Type B pancreatic cell (in vitro differentiated cells): ENCODE measurements around the gene HSPA12B. TPM values are rescaled to one million over a fixed set of nuclear protein-coding genes. Genes with fewer than 3 reads are reported as not detected.

Experiments
- DNase-seq: peaks from one replicate; pipeline ENCODE4 v3.0.0; 2021; ENCODE audit warnings: mixed read lengths; ENCODE audit not compliant: unreplicated experiment; ENCODE audit errors: extremely low spot score
- H3K27ac Mint-ChIP-seq: 2 replicates; pipeline ENCODE4 v1.8.0; 2021; ENCODE audit warnings: mild to moderate bottlenecking, mixed read lengths
- H3K27me3 Mint-ChIP-seq: 2 replicates; pipeline ENCODE4 v1.8.0; 2021; ENCODE audit warnings: mixed read lengths
- H3K36me3 Mint-ChIP-seq: 2 replicates; pipeline ENCODE4 v1.8.0; 2021; ENCODE audit warnings: mixed read lengths
- H3K4me1 Mint-ChIP-seq: one replicate; pipeline ENCODE4 v1.8.0; 2021; ENCODE audit warnings: mixed read lengths; ENCODE audit not compliant: unreplicated experiment
- H3K4me3 Mint-ChIP-seq: 2 replicates; pipeline ENCODE4 v1.8.0; 2021; ENCODE audit warnings: mild to moderate bottlenecking, mixed read lengths
- H3K9me3 Mint-ChIP-seq: 2 replicates; pipeline ENCODE4 v1.8.0; 2021; ENCODE audit warnings: mixed read lengths
- CTCF ChIP-seq: fragments of 200-600 bp; sonication (generic); conservative IDR thresholded peaks from 2 replicates; pipeline ENCODE4 v1.5.0; 2021; ENCODE audit warnings: antibody characterized with exemption, mild to moderate bottlenecking
- total RNA-seq: library from RNA; stranded (reverse); gene quantifications from 2 replicates; pipeline ENCODE4 v1.2.1, GENCODE V29; 2021; ENCODE audit warnings: low replicate concordance

The HSPA12B gene
- total RNA-seq, 1 donor from 2014 or later = 5.2 TPM

- Mint-ChIP-seq H3K27ac (no peak overlapping the region), H3K4me1 (peaks cover 30% of the 10 kb centered on the region), H3K27me3 (peaks cover 10% of the 10 kb centered on the region), H3K36me3 (no peaks in the 10 kb centered on the region), H3K9me3 (no peaks in the 10 kb centered on the region), H3K4me3 (no peak overlapping the region)
- DNase-seq = no peak
- TF ChIP-seq CTCF = no peak
Observed at GRCh38 chr20:3739054-3739925, 6.8 kb downstream of the HSPA12B start.

GRCh38 chr20:3739926-3740451 lies 7.5 kb downstream of the HSPA12B start:
- Mint-ChIP-seq H3K27ac (no peak overlapping the region), H3K4me1 (peaks cover 29% of the 10 kb centered on the region), H3K9me3 (no peaks in the 10 kb centered on the region), H3K4me3 (no peak overlapping the region), H3K36me3 (no peaks in the 10 kb centered on the region), H3K27me3 (peaks cover 15% of the 10 kb centered on the region)
- TF ChIP-seq CTCF = no peak
- DNase-seq = no peak

- DNase-seq = peak; percentile 68
Observed at GRCh38 chr20:3740615-3741301, 8.3 kb downstream of the HSPA12B start.

GRCh38 chr20:3741836-3742458 lies 9.5 kb downstream of the HSPA12B start:
- no peak for TF ChIP-seq CTCF
- H3K27me3 Mint-ChIP-seq = peaks cover 31% of the 10 kb centered on the region
- peaks cover 18% of the 10 kb centered on the region for H3K4me1 Mint-ChIP-seq
- no peak overlapping the region for H3K4me3 Mint-ChIP-seq
- H3K36me3 Mint-ChIP-seq = no peaks in the 10 kb centered on the region
- no peaks in the 10 kb centered on the region for H3K9me3 Mint-ChIP-seq
- H3K27ac Mint-ChIP-seq = no peak overlapping the region
- DNase-seq = no peak

More at GRCh38 chr20:3740615-3741301, 8.3 kb downstream of the HSPA12B start:
- H3K9me3 Mint-ChIP-seq = no peaks in the 10 kb centered on the region
- no peak overlapping the region for H3K4me3 Mint-ChIP-seq
- TF ChIP-seq CTCF = no peak
- H3K27me3 Mint-ChIP-seq = peaks cover 20% of the 10 kb centered on the region
- no peak overlapping the region for H3K27ac Mint-ChIP-seq
- H3K36me3 Mint-ChIP-seq = no peaks in the 10 kb centered on the region
- H3K4me1 Mint-ChIP-seq = peaks cover 26% of the 10 kb centered on the region

- H3K4me3 Mint-ChIP-seq = peak overlapping the region; percentile 24
- peaks cover 13% of the 10 kb centered on the region for H3K4me1 Mint-ChIP-seq
- H3K27ac Mint-ChIP-seq = no peak overlapping the region
- no peak for TF ChIP-seq CTCF
- peaks cover 40% of the 10 kb centered on the region for H3K27me3 Mint-ChIP-seq
- H3K36me3 Mint-ChIP-seq = no peaks in the 10 kb centered on the region
- DNase-seq = no peak
- no peaks in the 10 kb centered on the region for H3K9me3 Mint-ChIP-seq
Observed at GRCh38 chr20:3743251-3743650, 10.8 kb downstream of the HSPA12B start.
